Measurements from ENCODE around the gene CD34.

- TF ChIP-seq POLR2A (IDR thresholded peaks at IDR 0.05; ENCODE audit: low read length): no peak
- TF ChIP-seq GATA1 (IDR thresholded peaks at IDR 0.05; ENCODE audit: low read depth, low read length): no peak
Measured at GRCh38 chr1:207868774-207869721, 41.9 kb downstream of the CD34 start.
